NCI-H226 (cell line): ENCODE measurements around the gene SAP25.
"Not testable (repeated sequence)": the region's sequence is repeated elsewhere in the genome, so short reads cannot be mapped to it uniquely, and the experiment has no call there.

ENCODE experiments used
- DNase-seq: peaks from one replicate; pipeline ENCODE4 v3.0.0-alpha.2; 2015

SAP25 gene

DNA sequence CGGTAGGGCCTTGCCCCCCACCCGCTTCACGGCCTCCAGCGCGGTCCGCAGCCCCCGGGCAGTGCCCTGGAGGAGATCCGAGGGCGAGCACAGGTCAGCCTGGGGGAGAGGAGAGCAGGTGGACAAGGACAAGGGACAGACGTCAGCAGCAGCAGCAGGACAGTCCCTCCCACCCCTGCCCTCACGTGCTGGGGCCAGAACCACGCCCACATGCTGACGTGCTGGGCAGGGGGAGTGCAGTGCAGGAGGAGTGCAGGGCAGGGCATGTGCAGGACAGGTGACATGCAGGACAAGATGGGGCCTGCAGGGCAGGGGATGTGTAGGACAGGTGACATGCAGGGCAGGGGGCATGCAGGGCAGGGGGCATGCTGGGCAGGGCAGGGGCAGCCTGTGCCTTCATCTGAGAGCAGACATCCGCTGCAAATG lies 1.5 kb upstream of the SAP25 start:
- no peak for DNase-seq

DNA sequence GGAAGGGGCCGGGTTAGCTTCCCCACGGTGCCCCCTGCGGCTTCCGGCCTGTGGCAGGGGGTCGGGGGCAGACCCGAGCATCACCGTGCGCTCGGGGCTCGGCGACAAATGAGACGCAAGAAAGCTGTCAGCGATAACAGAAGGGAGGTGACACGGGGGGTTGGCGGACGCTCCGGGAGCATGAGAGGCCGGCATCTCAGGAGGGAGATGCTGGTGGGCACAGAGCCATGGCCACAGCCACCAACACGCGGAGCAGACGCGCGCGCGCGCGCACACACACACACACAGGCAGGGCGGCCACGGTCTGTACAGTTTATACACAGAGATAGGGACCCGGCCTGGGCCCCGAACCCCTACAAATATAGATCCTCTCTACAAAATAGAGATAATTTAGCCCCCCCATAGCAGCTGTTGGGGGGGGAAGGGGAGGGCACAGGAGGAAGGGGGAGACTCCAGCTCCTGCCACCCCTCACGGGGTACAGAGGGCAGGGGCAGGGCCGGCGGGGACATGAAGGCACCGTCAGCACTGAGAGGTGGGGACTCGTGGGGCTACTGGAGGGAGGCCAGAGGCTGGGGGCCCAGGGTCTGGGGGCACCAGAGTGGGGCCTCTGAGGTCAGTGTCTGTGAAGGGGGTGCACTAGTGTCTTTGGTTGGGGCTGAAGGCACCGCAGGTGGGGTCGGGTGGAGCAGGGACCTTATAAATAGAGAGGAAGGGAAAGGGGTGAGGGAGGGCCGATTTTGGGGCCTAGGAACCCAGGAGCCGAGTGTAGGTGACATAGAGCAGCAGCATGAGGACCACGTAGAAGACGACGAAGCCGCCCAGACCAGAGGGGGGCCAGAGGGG lies 884 bp upstream of the SAP25 start:
- DNase-seq: no peak

- DNase-seq: no peak
Observed at GRCh38 chr7:100572949-100573675, 588 bp downstream of the SAP25 start.

DNA sequence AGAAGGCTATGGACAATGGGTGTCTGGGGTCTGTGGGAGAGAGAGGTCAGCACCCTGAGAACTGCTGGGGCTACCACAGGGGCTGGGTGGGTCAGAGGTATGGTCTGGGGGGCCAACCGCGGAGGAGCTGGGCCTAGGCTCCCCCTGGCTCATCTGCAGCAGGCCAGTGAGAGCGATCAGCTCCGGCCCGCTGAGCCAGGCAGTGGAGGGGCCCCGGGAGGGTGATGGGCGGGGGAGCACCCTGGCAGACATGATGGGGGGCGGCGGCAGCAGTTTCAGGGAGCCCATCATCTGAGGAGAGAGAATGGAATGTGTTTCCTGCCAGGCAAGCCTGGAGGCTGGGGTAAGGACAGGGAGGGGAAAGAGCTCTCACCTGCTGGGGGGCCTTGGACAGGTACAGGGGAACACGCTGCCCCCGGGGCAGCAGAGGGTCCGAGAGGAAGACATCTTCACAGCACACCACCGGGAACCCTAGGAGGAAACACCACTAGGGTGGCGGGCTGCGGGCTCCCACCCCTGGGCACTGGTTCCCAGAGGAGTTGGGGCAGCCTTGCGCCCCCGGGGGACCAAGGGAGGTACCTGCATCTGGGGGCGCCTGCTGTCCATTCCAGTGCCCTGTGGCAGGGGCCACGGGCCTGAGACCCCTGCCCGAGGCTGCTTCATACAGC lies 1.3 kb downstream of the SAP25 start:
- DNase-seq: peak; percentile 66

GRCh38 chr7:100571829-100572116 lies 1.9 kb downstream of the SAP25 start:
- DNase-seq: no peak

DNA sequence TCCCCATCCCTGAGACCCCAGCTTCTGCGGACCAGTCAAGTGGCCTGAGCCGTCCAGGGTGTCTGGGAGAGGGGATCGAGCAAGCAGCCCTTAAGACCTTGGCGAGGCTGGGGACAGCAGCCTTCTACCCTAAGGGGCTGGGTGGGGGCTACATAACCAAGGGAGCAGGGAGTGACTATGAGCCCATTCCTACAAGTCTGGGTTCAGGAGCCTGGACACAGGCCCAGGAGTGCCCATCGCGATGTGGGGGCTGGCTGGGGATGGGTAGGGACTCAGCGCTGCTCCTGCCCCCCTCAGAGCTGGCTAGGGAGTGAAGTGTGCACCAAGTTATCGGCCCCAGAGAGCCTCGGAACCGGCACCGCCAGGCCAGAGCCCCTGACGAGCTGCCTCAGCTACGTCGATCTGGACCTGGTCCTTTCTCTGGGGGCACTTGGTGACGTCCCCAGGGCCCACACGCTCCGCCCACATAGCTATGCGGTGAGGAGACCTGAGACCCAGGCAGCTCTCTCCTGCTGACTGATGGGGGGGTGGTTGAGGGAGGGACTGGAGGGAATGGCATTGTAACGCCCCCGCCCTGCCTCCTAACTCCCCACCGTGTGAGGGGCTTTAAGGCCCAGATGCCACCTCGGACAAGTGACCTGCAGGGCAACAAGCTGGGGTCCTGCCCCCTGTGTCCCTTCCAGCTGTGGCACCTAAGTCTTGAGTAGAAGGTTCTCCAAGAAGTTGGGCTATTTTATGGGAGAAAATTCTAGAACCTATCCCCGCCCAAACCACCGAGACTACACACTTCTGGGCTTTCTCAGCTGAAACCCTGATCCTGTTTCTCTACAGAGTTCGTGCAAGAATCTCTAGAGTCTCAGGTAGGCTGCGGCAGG lies 2.5 kb downstream of the SAP25 start:
- DNase-seq: peak; percentile 87

GRCh38 chr7:100568896-100569844 lies 4.5 kb downstream of the SAP25 start:
- no peak for DNase-seq

DNA sequence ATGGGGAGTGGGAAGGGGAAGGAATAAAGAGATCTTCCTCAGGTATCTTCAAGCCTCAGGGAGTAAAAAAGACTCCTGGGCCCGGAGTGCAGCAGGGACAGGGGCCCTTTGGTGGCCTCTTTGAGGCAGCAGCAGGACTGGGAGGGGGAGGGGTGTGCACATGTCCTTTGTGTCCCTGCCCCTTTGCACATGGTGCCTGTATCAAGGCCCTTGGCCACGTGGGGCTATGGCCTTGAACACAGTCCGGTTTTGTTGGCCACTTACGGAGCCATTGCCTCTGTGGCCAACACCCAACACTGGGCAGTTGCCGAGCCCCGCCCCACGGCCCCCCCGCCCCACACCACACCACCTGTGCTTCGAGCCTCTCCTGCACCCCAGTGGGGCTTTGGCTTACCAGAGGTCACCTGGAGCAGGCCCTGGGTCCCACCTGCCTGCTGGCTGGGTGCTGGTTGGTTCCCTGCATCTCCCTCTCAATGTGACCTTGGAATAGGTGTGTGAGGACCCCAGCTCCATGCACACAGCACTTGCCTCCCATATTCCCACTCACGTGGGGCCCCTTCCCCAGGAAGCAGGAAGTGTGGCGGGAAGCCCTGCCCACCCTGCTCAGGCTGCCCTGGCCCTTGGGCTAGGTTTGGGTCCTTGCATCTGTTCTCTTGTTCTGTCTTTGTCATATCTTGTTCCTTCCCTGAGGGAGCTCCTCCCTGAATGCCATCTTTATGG lies 5.4 kb downstream of the SAP25 start:
- no peak for DNase-seq

- no peak for DNase-seq
Observed at GRCh38 chr7:100567751-100568175, 5.9 kb downstream of the SAP25 start.

DNA sequence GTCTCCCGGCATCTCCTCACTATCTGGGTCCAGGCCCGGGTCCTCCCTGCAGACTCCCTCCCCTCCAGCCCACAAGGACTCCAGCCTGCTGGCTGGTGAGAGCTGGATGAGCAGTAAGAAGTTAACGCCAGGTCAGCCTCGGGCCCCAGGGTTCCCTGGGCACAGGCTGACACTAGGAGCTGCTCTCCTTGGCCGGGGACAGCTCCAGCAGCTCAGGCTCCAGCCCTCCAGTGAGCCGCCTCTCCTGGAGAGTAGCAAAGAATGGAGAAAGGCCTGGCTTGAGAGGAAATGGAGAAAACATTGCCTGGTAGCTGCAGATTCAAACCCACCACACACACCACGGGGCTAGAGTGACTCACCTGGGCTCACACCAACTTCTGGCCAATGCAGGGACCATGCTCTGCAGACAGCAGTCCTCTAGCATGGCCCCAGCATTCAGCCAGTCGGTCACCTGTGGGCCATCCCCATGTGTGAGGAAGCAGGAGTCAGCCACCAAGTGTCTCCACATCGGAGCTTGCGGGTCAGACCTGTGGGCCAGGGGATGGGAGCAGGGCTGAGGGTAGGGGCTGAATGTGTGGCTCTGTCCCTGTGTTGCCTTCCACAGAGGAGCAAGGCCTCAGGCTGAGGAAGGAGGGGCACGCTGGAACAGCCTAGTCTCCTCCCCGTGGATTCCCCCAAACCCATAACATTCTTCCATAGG lies 6.5 kb downstream of the SAP25 start:
- DNase-seq: no peak

DNA sequence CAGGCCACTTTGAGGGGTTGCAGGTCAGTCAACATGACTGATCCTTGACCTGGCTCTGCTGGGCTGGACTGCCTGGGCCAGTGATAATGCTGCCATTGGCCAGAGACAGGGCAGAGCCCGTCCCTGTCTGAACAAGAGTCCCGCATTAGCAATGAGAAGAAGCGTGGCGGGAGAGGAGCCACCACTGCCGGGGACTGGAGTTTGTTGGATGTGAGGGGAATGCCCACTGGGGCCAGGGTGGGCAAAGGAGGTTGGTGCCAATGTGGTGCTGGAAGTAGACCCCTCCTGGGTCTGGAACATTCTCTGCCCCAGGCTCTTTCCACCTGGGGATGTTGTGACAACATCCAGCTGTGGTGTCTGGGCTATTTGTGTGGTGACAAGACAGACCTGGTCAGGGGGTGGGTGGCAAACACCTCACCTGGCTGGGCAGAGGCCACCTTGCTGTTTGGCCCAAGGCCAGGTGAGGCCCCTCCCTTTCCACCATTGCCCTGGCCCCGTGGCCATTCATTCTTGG lies 7.6 kb downstream of the SAP25 start:
- DNase-seq: no peak

DNA sequence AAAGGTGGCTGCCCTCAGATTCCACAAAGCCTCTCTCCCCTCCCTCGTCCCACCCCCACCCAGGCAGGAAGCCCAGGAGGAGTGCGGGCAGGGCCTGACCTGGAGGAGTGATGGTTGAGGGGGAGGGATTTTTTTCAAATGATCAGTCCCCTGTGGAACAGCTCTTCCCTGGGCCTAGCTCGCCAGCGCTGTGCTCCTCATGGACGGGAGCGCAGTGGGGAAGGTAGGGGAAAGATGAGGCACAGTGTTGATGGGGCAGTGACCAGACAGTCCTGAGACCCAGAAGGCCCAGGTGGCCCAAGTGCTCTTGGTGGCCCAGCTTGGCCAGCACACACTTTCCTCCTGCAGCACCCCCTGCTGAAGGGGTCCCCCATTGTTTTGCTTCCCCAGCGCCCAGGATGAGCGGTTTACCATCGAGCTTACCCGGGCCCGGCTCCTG lies 8.5 kb downstream of the SAP25 start:
- no peak for DNase-seq

DNA sequence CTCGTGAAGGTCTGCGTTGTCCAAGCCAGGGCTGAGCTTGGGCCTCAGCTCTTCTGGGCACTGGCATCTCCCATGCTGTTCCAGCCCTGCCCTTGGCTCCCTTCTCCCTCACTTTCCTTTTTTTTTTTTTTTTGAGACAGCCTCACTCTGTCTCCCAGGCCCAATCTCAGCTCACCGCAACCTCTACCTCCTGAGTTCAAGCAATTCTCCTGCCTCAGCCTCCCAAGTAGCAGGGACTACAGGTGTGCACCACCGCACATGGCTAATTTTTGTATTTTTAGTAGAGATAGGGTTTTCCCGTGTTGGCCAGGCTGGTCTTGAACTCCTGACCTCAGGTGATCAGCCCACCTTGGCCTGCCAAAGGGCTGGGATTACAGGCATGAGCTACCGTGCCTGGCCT lies 9.3 kb downstream of the SAP25 start:
- not testable (repeated sequence) for DNase-seq

GRCh38 chr7:100563809-100564400 lies 9.8 kb downstream of the SAP25 start:
- DNase-seq: peak; percentile 51

GRCh38 chr7:100563100-100563564 lies 10.6 kb downstream of the SAP25 start:
- no peak for DNase-seq

DNA sequence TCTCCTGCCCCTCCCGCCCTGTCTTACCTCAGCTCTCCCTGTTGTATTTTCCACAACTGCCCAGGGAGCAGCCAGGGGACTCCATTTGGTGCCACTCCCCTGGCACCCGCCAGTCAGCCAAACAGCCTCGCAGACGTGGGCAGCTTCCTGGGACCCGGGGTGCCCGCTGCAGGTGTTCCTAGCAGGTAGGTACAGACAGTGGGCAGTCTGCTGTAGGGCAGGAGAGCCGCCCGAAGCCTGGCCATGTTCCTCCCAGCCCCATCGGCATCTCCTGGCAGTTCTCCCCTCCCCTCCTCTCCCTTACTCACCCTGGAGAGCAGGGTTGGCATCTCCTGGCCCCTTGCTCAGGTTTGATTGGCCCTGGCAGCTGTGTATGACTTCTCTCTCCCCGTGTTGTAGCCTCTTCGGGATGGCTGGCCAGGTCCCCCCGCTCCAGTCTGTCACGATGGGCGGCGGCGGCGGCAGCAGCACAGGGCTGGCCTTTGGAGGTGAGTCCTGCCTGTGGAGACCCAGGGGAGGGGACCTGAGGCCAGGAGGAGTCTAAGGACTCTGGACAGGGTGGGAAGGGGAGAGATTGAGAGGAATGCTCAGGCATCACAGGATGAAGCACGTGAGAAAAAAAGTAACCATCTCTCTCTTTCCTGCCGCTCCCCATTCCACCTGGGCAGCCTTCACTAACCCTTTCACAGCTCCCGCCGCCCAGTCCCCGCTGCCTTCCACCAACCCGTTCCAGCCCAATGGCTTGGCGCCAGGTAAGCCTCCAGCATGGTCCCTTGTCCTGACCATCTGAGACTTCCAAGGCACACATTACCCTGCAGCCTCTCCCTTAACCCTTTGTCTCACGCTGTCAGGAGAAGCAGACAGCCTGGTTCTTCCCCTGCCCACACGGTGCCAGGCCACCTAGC lies 11.3 kb downstream of the SAP25 start:
- no peak for DNase-seq

DNA sequence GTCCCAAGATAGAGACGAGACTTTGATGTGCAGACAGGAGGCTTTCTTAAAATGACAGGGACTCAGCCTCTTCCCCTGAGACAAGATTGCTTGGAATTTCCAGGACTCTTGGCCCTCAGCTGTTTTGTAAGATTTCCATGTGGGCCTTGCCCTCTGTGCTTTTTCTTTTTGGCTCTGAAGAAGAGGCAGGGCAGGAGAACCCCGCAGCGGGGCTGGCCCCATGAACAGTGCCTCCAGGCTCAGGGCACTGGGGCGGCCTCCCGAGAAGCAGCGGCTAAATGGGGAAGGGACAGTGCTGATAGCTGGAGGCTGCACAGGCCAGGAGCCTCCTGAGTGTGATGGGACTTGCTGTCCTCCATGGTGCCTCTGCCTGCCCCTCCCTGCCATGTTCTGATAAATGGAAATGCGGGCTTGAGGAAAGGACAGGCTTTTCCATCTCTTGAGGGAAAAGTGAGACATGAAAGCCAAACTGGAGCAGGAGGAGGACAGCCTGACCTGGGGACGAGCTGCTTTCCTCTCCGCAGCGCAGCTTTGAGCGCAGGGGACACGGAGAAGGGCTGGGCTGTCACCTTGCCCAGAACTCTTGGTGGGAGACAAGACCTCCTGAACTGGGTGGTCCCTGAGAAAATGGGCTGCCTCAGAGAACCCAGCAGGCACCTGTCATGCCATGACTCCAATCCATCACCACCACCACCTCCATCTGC lies 12.1 kb downstream of the SAP25 start:
- DNase-seq: no peak

DNA sequence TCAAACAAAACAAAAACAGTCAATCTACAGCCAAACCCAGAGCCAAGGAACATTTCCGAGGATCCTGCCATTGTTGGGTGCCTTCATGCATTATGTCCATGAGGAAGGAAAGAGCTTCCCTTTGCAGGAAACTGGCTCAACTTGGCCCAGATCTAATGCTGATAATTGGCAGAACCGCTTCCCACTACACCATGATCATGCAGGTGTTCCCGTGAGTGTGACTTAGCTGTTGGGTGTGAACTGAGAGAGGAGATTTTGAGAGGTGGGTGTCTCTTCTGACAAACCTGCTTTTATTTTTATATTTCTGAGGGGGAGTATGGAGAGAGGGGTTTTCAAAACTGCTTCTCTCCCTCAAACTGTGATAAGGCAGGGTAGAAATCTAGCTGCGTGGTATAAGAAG lies 14.6 kb downstream of the SAP25 start:
- no peak for DNase-seq
